Keratinocyte (primary cell): Measurements from ENCODE around the gene NOL7.

Experiments used
- CTCF ChIP-seq, 3 experiments: IDR thresholded peaks in 1 of 3; conservative IDR thresholded peaks in 1 of 3; optimal IDR thresholded peaks in 1 of 3; 2 replicates in 2 of 3; 3 replicates in 1 of 3; pipeline versions ENCODE3 to v1.5.1; 2011; ENCODE audit warnings: low read length in 3 of 3, mild to moderate bottlenecking in 3 of 3, moderate library complexity in 2 of 3, control low read depth in 1 of 3, inconsistent platforms in 1 of 3; ENCODE audit not compliant: insufficient read depth in 2 of 3; ENCODE audit errors: extremely low read depth in 1 of 3
- EZH2 ChIP-seq: IDR thresholded peaks from one replicate; pipeline ENCODE4 v1.6.1; 2012; ENCODE audit warnings: inconsistent platforms, mild to moderate bottlenecking, low read length, moderate library complexity

GRCh38 chr6:13589801-13590200 is 25.3 kb upstream of the NOL7 start:
- TF ChIP-seq CTCF (optimal IDR thresholded peaks at IDR 0.05 in 1 of 3, IDR thresholded peaks at IDR 0.05 in 1 of 3, conservative IDR thresholded peaks at IDR 0.05 in 1 of 3; ENCODE audit: extremely low read depth in 1 of 3, insufficient read depth in 2 of 3, low read length in 3 of 3) = no peak
- TF ChIP-seq EZH2 = no peak
